OCI-LY3 (cell line): ENCODE measurements around the gene AIFM1.

Experiments
- EZH2phosphoT487 ChIP-seq: fragments of 200-600 bp; shearing (Covaris generic); IDR thresholded peaks from 2 replicates; pipeline ENCODE4 v1.6.1; 2018; ENCODE audit warnings: antibody characterized with exemption, mixed run types, low read depth
- TF ChIP-seq, protein P1 (sequence below): fragments of 200-600, 300-600 bp; sonication (generic); IDR thresholded peaks from 2 replicates; pipeline ENCODE4 v1.5.1; 2014; ENCODE audit warnings: antibody characterized with exemption, low read length, low read depth

DNA sequence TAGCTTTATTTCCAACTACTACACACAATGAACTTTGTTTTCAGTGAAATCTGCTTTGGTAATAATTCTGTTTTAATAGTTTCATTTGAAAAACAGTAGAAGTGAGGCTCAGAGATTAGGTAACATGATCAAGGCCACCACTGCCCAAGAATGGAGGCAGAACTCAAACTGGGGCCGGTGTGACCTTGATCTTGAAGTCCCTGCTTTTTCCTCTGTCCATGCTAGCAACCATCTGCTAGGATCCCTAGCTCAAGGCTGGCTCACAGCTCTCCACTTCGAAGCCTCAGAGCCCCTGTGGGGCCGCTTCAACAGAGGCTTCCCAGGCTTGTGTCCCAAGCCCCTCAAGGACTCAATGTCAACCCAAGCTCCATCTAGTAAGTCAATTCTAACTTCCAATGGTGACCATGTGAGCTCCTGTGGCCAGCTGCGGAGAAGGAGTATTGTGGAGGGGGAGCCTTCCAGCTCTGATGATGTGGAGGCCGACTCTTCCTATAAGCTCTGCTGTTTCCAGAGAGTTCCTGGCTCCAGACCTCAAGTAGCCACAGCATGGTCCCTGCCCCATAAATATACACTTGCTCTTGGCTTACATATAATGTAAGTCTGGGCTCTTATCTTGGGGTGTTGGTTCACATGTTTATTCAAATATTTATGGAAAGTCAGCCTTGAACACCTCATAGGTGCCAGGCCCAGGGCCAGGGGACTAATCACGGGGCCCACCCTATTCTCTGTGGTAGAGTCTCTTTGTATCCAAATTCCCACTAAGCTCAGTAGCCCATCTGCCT is 70.2 kb downstream of the AIFM1 start:
- TF ChIP-seq, protein P1, sequence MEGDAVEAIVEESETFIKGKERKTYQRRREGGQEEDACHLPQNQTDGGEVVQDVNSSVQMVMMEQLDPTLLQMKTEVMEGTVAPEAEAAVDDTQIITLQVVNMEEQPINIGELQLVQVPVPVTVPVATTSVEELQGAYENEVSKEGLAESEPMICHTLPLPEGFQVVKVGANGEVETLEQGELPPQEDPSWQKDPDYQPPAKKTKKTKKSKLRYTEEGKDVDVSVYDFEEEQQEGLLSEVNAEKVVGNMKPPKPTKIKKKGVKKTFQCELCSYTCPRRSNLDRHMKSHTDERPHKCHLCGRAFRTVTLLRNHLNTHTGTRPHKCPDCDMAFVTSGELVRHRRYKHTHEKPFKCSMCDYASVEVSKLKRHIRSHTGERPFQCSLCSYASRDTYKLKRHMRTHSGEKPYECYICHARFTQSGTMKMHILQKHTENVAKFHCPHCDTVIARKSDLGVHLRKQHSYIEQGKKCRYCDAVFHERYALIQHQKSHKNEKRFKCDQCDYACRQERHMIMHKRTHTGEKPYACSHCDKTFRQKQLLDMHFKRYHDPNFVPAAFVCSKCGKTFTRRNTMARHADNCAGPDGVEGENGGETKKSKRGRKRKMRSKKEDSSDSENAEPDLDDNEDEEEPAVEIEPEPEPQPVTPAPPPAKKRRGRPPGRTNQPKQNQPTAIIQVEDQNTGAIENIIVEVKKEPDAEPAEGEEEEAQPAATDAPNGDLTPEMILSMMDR = no peak
- TF ChIP-seq EZH2phosphoT487 = no peak
